OCI-LY7 (cell line): ENCODE data around the gene NACC2. TPM values are rescaled to one million over a fixed set of nuclear protein-coding genes. Genes with fewer than 3 reads are reported as not detected.

Experiments
- BruUV-seq: library from RNA; stranded (reverse); fragments of 400-500 nt; replicated peaks from 2 replicates; lab custom pipeline; 2021; lab: Mats Ljungman, UMichigan
- CTCF ChIA-PET: fragments of 300-600 bp; sonication (Branson Sonifier 250); formaldehyde crosslinking; loops from one replicate; lab custom pipeline; 2022; ENCODE audit warnings: antibody characterized with exemption; ENCODE audit not compliant: unreplicated experiment; lab: Charles Lee
- POLR2A ChIA-PET: fragments of 300-600 bp; sonication (Branson Sonifier 250); formaldehyde crosslinking; loops from one replicate; lab custom pipeline; 2022; ENCODE audit warnings: antibody characterized with exemption; lab: Charles Lee
- DNase-seq: peaks from one replicate; pipeline ENCODE4 v3.0.0-alpha.2; 2015; ENCODE audit warnings: low spot score
- H2AFZ ChIP-seq: fragments of 200-600 bp; sonication (generic), shearing (Covaris generic); 2 replicates; pipeline ENCODE4 v1.6.1; 2014; ENCODE audit warnings: mild to moderate bottlenecking, antibody characterized with exemption, low read length, moderate library complexity
- H3K27ac ChIP-seq: fragments of 200-600 bp; sonication (generic); 2 replicates; pipeline ENCODE4 v1.5.1; 2014; ENCODE audit warnings: mixed run types, low read depth, mild to moderate bottlenecking, moderate library complexity, low read length, inconsistent platforms; ENCODE audit not compliant: poor library complexity, severe bottlenecking
- H3K36me3 ChIP-seq: fragments of 200-600 bp; sonication (generic); 2 replicates; pipeline ENCODE4 v1.6.1; 2014; ENCODE audit warnings: mild to moderate bottlenecking, antibody characterized with exemption, low read length, moderate library complexity, mixed read lengths; ENCODE audit not compliant: insufficient read depth
- H3K4me1 ChIP-seq: fragments of 200-600 bp; sonication (generic); 2 replicates; pipeline ENCODE4 v1.5.1; 2014; ENCODE audit warnings: mild to moderate bottlenecking, low read length; ENCODE audit not compliant: insufficient read depth, poor library complexity, severe bottlenecking
- H3K4me2 ChIP-seq: fragments of 200-600 bp; sonication (generic); 2 replicates; pipeline ENCODE4 v1.6.1; 2014; ENCODE audit warnings: mild to moderate bottlenecking, low read length
- H3K4me3 ChIP-seq: fragments of 200-600 bp; sonication (generic); 2 replicates; pipeline ENCODE4 v1.5.1; 2014; ENCODE audit warnings: mild to moderate bottlenecking, low read depth, low read length; ENCODE audit not compliant: poor library complexity, severe bottlenecking
- H3K79me2 ChIP-seq: fragments of 200-600 bp; sonication (generic); 2 replicates; pipeline ENCODE4 v1.6.1; 2016; ENCODE audit warnings: low read depth, mild to moderate bottlenecking, low read length, moderate library complexity, mixed read lengths; ENCODE audit not compliant: insufficient read depth
- H3K9me2 ChIP-seq: fragments of 200-600 bp; sonication (generic); 2 replicates; pipeline ENCODE4 v1.6.1; 2016; ENCODE audit warnings: mild to moderate bottlenecking, low read length, mixed read lengths; ENCODE audit not compliant: insufficient read depth
- H3K9me3 ChIP-seq: fragments of 200-600 bp; sonication (generic); 2 replicates; pipeline ENCODE4 v1.6.1; 2014; ENCODE audit warnings: mild to moderate bottlenecking, mixed run types, low read length, mixed read lengths
- H4K20me1 ChIP-seq: fragments of 200-600 bp; sonication (generic); 2 replicates; pipeline ENCODE4 v1.6.1; 2014; ENCODE audit warnings: mild to moderate bottlenecking, antibody characterized with exemption, low read length, moderate library complexity, mixed read lengths; ENCODE audit not compliant: insufficient read depth
- CTCF ChIP-seq: fragments of 200-600 bp; sonication (generic); conservative IDR thresholded peaks from 2 replicates; pipeline ENCODE4 v1.5.1; 2014; ENCODE audit warnings: mild to moderate bottlenecking, antibody characterized with exemption, low read length, moderate library complexity, mixed read lengths
- EZH2phosphoT487 ChIP-seq: fragments of 200-600 bp; sonication (generic); IDR thresholded peaks from 2 replicates; pipeline ENCODE4 v1.6.1; 2018; ENCODE audit warnings: low read depth, borderline replicate concordance, mild to moderate bottlenecking, mixed run types, antibody characterized with exemption, low read length, moderate library complexity, mixed read lengths
- intact Hi-C: fragments of 100-400 bp; cut with micrococcal nuclease; formaldehyde crosslinking; loops from one replicate; pipeline ENCODE4 v1.10.0; 2022; ENCODE audit not compliant: unreplicated experiment
- total RNA-seq, 2 experiments: library from RNA; depleted of rRNA in 1 of 2; stranded (reverse); fragments of >200 nt in 1 of 2; shearing (Covaris generic) in 1 of 2; gene quantifications; 2 replicates each; pipeline ENCODE4 v1.2.3, GENCODE V29; 2014 to 2022

NACC2 gene
- total RNA-seq, 2 experiments from 2014 or later: 0.38 to 0.72 TPM

GRCh38 chr9:136096505-136097001 is 1.5 kb upstream of the NACC2 start:
- H4K20me1 ChIP-seq: no peaks in the 10 kb centered on the region
- no TSS peak for BruUV-seq
- CTCF ChIA-PET: interaction anchor here (0.6 kb wide), 1 partner anchor 194 kb away, joined by 3 read pairs; no protein-coding TSS in a partner anchor

GRCh38 chr9:136093995-136094881 is 851 bp downstream of the NACC2 start:
- TF ChIP-seq EZH2phosphoT487 (no peak), CTCF (no peak)
- H3K4me3 ChIP-seq: no peak overlapping the region
- H3K9me2 ChIP-seq: no peaks in the 10 kb centered on the region
- H3K9me3 ChIP-seq: no peaks in the 10 kb centered on the region
- DNase-seq: no peak
- CTCF ChIA-PET: no interaction called here
- H4K20me1 ChIP-seq: no peaks in the 10 kb centered on the region
- H3K4me2 ChIP-seq: no peak overlapping the region
- H3K79me2 ChIP-seq: no peaks in the 10 kb centered on the region
- no TSS peak for BruUV-seq
- H3K36me3 ChIP-seq: no peaks in the 10 kb centered on the region
- intact Hi-C loops: no loop called here
- H3K4me1 ChIP-seq: peaks cover 11% of the 10 kb centered on the region
- POLR2A ChIA-PET: interaction anchor here (0.5 kb wide), 1 partner anchor 10 kb away, joined by 5 read pairs; no protein-coding TSS in a partner anchor
- H2AFZ ChIP-seq: no peak overlapping the region
- no peak overlapping the region for H3K27ac ChIP-seq

More at GRCh38 chr9:136096505-136097001, 1.5 kb upstream of the NACC2 start:
- H3K4me2 ChIP-seq: no peak overlapping the region
- H3K9me2 ChIP-seq: no peaks in the 10 kb centered on the region
- intact Hi-C loops: no loop called here
- no peaks in the 10 kb centered on the region for H3K36me3 ChIP-seq
- H3K9me3 ChIP-seq: no peaks in the 10 kb centered on the region
- H3K79me2 ChIP-seq: no peaks in the 10 kb centered on the region
- H3K4me3 ChIP-seq: no peak overlapping the region
- TF ChIP-seq EZH2phosphoT487: no peak
- TF ChIP-seq CTCF: no peak
- H3K27ac ChIP-seq: no peak overlapping the region
- DNase-seq: no peak
- peaks cover 12% of the 10 kb centered on the region for H3K4me1 ChIP-seq
- no peak overlapping the region for H2AFZ ChIP-seq
- POLR2A ChIA-PET: interaction anchor here (0.6 kb wide), 1 partner anchor 11 kb away, joined by 3 read pairs; no protein-coding TSS in a partner anchor
